HepG2 (cell line): ENCODE measurements around the gene GAS2L2. TPM values are rescaled to one million over a fixed set of nuclear protein-coding genes. Genes with fewer than 3 reads are reported as not detected.
A peak's percentile ranks its signal among the peaks of the same experiment; 100 is the strongest.

Source experiments
- ATAC-seq: fragments of 200-7000 bp; cut with Tn5 transposase; 3 replicates; pipeline ENCODE4 v1.9.1; 2020; ENCODE audit warnings: mild to moderate bottlenecking, moderate library complexity
- BruUV-seq: library from RNA; stranded (reverse); fragments of 400-500 nt; replicated peaks from 2 replicates; lab custom pipeline; 2021; lab: Mats Ljungman, UMichigan
- CTCF ChIA-PET: fragments of 300-600 bp; formaldehyde crosslinking; extraction: SDS; loops from one replicate; lab custom pipeline; 2021; ENCODE audit warnings: low total read pairs, inconsistent platforms, low intra/inter-chr PET ratio; lab: Yijun Ruan, JAX
- POLR2A ChIA-PET: fragments of 350-600 bp; sonication (Branson Sonifier 250); formaldehyde crosslinking; loops from one replicate; lab custom pipeline; 2020; ENCODE audit warnings: antibody characterized with exemption, inconsistent platforms; lab: Yijun Ruan, JAX
- DNase-seq: peaks from one replicate; pipeline ENCODE4 v3.0.0-alpha.2; 2015; ENCODE audit warnings: low spot score
- FAIRE-seq: peaks from 3 replicates; lab custom pipeline; 2011; peaks lifted over from hg19 to GRCh38; lab: Jason Lieb, UNC
- H2AFZ ChIP-seq: one replicate; pipeline ENCODE4 v1.6.1; 2011; ENCODE audit warnings: low read length, inconsistent platforms
- H3K27ac ChIP-seq: fragments of 300-600 bp; 3 replicates; pipeline ENCODE4 v1.8.0; 2011; ENCODE audit warnings: mixed run types, mild to moderate bottlenecking, mixed read lengths, low read length, inconsistent platforms; ENCODE audit not compliant: insufficient read depth; ENCODE audit errors: extremely low read length
- H3K27me3 ChIP-seq, 2 experiments: fragments of 200-600 bp in 1 of 2; 2 replicates in 1 of 2; 3 replicates in 1 of 2; pipeline versions ENCODE4 v1.6.0 to v1.8.0; 2011; ENCODE audit warnings: low read length in 2 of 2, mild to moderate bottlenecking in 2 of 2, moderate library complexity in 2 of 2, inconsistent platforms in 1 of 2; ENCODE audit not compliant: insufficient read depth in 2 of 2, control insufficient read depth in 1 of 2
- H3K36me3 ChIP-seq, 2 experiments: fragments of 200-600 bp in 1 of 2; replicated peaks in 1 of 2; 2 replicates in 1 of 2; 3 replicates in 1 of 2; pipeline versions ENCODE4 v1.5.1 to v1.8.0; 2011; ENCODE audit warnings: low read length in 2 of 2, inconsistent platforms in 1 of 2; ENCODE audit not compliant: insufficient read depth in 2 of 2, control insufficient read depth in 1 of 2
- H3K4me1 ChIP-seq: 2 replicates; pipeline ENCODE4 v1.5.1; 2012; ENCODE audit warnings: low read length, inconsistent platforms; ENCODE audit not compliant: insufficient read depth
- H3K4me2 ChIP-seq: 2 replicates; pipeline ENCODE4 v1.6.0; 2011; ENCODE audit warnings: low read depth, low read length, inconsistent platforms
- H3K4me3 ChIP-seq, 3 experiments: fragments of 200-600 bp in 1 of 3; sonication (generic), shearing (Covaris generic) in 1 of 3; replicated peaks in 1 of 3; 2 replicates each; pipeline ENCODE4 v1.5.1; 2011 to 2016; ENCODE audit warnings: low read length in 3 of 3, inconsistent platforms in 2 of 3, low read depth in 2 of 3, mild to moderate bottlenecking in 2 of 3, control low read depth in 1 of 3, mixed read lengths in 1 of 3; ENCODE audit not compliant: insufficient read depth in 1 of 3
- H3K79me2 ChIP-seq: one replicate; pipeline ENCODE4 v1.6.1; 2011; ENCODE audit warnings: low read length, inconsistent platforms; ENCODE audit not compliant: insufficient read depth
- H3K9ac ChIP-seq: 2 replicates; pipeline ENCODE4 v1.6.0; 2011; ENCODE audit warnings: mild to moderate bottlenecking, low read depth, low read length, inconsistent platforms; ENCODE audit not compliant: insufficient read depth
- H3K9me3 ChIP-seq: 2 replicates; pipeline ENCODE4 v1.5.1; 2012; ENCODE audit warnings: mild to moderate bottlenecking, low read length
- H4K20me1 ChIP-seq: 2 replicates; pipeline ENCODE4 v1.6.0; 2011; ENCODE audit warnings: inconsistent platforms, mild to moderate bottlenecking, low read length, moderate library complexity; ENCODE audit not compliant: insufficient read depth
- HNRNPUL1 ChIP-seq: fragments of 200-400 bp; formaldehyde crosslinking; IDR thresholded peaks from 2 replicates; pipeline ENCODE4 v1.6.1; 2017; ENCODE audit warnings: low read depth, mild to moderate bottlenecking, low read length, moderate library complexity
- IKZF4 ChIP-seq: sonication (generic); formaldehyde crosslinking; IDR thresholded peaks from 2 replicates; pipeline ENCODE4 v1.5.1; 2020; ENCODE audit warnings: borderline replicate concordance, mild to moderate bottlenecking, low read depth, missing genetic modification reagents; ENCODE audit errors: not compliant biosample characterization
- JUNB ChIP-seq: sonication (generic); formaldehyde crosslinking; IDR thresholded peaks from 2 replicates; pipeline ENCODE4 v1.8.0; 2022; ENCODE audit warnings: missing genetic modification reagents, mild to moderate bottlenecking, borderline replicate concordance
- KLF9 ChIP-seq: IDR thresholded peaks from 2 replicates; pipeline ENCODE4 v1.6.1; 2016; ENCODE audit warnings: low read depth
- MNT ChIP-seq: fragments of 450-650 bp; IDR thresholded peaks from 2 replicates; pipeline ENCODE4 v1.6.1; 2016
- MXD3 ChIP-seq: IDR thresholded peaks from 2 replicates; pipeline ENCODE4 v1.6.1; 2016; ENCODE audit warnings: mild to moderate bottlenecking, missing biosample characterization, missing genetic modification reagents
- PHF21A ChIP-seq: sonication (generic); formaldehyde crosslinking; IDR thresholded peaks from 2 replicates; pipeline ENCODE4 v1.5.0; 2020; ENCODE audit warnings: mild to moderate bottlenecking, missing genetic modification reagents
- SIX4 ChIP-seq: sonication (generic); formaldehyde crosslinking; IDR thresholded peaks from 2 replicates; pipeline ENCODE4 v1.4.0; 2020; ENCODE audit warnings: missing genetic modification reagents
- SNAPC4 ChIP-seq: sonication (generic); formaldehyde crosslinking; IDR thresholded peaks from 2 replicates; pipeline ENCODE4 v1.4.0; 2020; ENCODE audit warnings: mild to moderate bottlenecking, missing genetic modification reagents
- SUZ12 ChIP-seq: fragments of 150-350 bp; IDR thresholded peaks from 2 replicates; pipeline ENCODE4 v1.6.1; 2014; ENCODE audit warnings: low read depth, low read length
- TEAD3 ChIP-seq: optimal IDR thresholded peaks from 2 replicates; pipeline ENCODE3; 2016; ENCODE audit warnings: borderline replicate concordance
- ZMAT3 ChIP-seq: sonication (generic); formaldehyde crosslinking; conservative IDR thresholded peaks from 2 replicates; pipeline ENCODE4 v1.7.0; 2021; ENCODE audit warnings: missing genetic modification reagents
- ZNF441 ChIP-seq: sonication (generic); formaldehyde crosslinking; IDR thresholded peaks from 2 replicates; pipeline ENCODE4 v1.7.0; 2021; ENCODE audit warnings: missing genetic modification reagents, borderline replicate concordance
- ZNF547 ChIP-seq: sonication (generic); formaldehyde crosslinking; IDR thresholded peaks from 2 replicates; pipeline ENCODE4 v1.5.1; 2020; ENCODE audit warnings: mild to moderate bottlenecking, missing genetic modification reagents
- ZNF747 ChIP-seq: sonication (generic); formaldehyde crosslinking; IDR thresholded peaks from 2 replicates; pipeline ENCODE4 v1.8.1; 2023; ENCODE audit warnings: missing genetic modification reagents, mild to moderate bottlenecking, borderline replicate concordance
- WGBS: methylation state at CpG from one replicate; pipeline ENCODE4 v1.1.6; 2017; ENCODE audit warnings: low lambda C conversion rate; 5-methylcytosine and 5-hydroxymethylcytosine counted together
- in situ Hi-C: cut with HindIII; loops from 2 replicates; pipeline ENCODE4 v1.10.0; 2017; ENCODE audit warnings: low pct_unique_long_range_greater_than_20kb; ENCODE audit not compliant: extremely low pct_ligation_motif_present
- intact Hi-C: fragments of 100-400 bp; cut with micrococcal nuclease; formaldehyde crosslinking; loops from one replicate; pipeline ENCODE4 v1.10.0; 2022; ENCODE audit not compliant: unreplicated experiment
- polyA plus RNA-seq, 8 experiments: library from polyadenylated mRNA; depleted of rRNA in 3 of 8; stranded (reverse) in 7 of 8; unstranded in 1 of 8; fragments of >200 nt; fragmentation: Illumina TruSeq in 4 of 8; extraction: Trizol in 4 of 8; gene quantifications; 2 replicates each; pipeline versions ENCODE4 v1.2.1 to v1.2.3, GENCODE V29; 2011 to 2016; ENCODE audit warnings: low read depth in 4 of 8, missing spikeins in 1 of 8, mixed read lengths in 1 of 8; ENCODE audit not compliant: insufficient read depth in 1 of 8
- total RNA-seq, 5 experiments: library from RNA; depleted of rRNA; stranded (reverse); fragments of >200 nt; fragmentation: Illumina TruSeq; extraction: Trizol; gene quantifications; 2 replicates each; pipeline ENCODE4 v1.2.3, GENCODE V29; 2016; ENCODE audit warnings: low read depth in 1 of 5
- TF ChIP-seq, protein P1 (sequence below): sonication (generic); formaldehyde crosslinking; IDR thresholded peaks from 2 replicates; pipeline ENCODE4 v1.5.0; 2020; ENCODE audit warnings: missing genetic modification reagents

GAS2L2 gene
- total and polyA plus RNA-seq, 2 of the 13 experiments (the other 11 are each of a cell fraction or from before 2014, with no cell fraction given): not detected

DNA sequence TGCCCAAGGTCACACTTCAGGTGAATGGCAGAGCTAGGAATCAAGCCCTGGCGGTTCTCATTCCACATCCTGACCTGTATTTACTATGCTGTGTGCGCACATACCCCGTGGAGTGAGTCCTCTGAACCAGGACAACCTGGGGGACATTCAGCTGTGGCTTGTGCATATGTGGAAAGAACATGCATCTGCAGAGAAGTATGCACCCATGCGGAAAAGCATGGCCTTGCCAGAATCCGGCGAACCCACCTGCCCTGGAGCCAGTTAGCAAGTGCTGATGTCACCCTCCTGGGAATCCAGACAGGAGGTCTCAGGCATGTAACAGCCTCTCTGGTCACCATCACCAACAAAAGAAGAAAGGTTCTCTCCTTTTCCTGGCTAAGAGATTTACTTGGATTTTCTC, 19.7 kb downstream of the GAS2L2 start (continued):
- TF ChIP-seq PHF21A: no peak

DNA sequence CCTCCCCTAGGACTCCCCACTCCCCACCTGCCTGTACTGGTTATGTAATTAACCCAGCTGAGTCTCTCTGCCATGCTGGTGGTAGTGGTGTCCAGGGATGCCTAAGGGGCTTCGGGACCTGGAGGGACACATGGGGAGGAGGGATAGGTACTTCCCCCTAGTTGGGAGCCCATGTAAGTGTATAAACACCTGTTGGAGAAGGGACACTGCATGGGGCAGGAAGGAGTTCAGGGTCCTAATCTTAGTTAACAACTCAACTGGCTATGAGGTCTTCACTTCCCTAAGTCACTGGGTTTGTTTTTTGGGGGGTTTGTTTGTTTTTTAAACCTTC, 20.3 kb downstream of the GAS2L2 start:
- FAIRE-seq: no peak
- POLR2A ChIA-PET: no interaction called here
- TF ChIP-seq MXD3 (CRISPR knock-in tag) (no peak), SUZ12 (no peak), KLF9 (CRISPR knock-in tag) (no peak), HNRNPUL1 (no peak), TEAD3 (CRISPR knock-in tag) (no peak), JUNB (no peak), MNT (no peak), ZNF441 (CRISPR knock-in tag) (no peak), ZMAT3 (CRISPR knock-in tag) (no peak), IKZF4 (CRISPR knock-in tag) (no peak), SNAPC4 (CRISPR knock-in tag) (no peak), ZNF747 (no peak), ZNF547 (no peak), SIX4 (CRISPR knock-in tag) (no peak)
- TF ChIP-seq, protein P1, sequence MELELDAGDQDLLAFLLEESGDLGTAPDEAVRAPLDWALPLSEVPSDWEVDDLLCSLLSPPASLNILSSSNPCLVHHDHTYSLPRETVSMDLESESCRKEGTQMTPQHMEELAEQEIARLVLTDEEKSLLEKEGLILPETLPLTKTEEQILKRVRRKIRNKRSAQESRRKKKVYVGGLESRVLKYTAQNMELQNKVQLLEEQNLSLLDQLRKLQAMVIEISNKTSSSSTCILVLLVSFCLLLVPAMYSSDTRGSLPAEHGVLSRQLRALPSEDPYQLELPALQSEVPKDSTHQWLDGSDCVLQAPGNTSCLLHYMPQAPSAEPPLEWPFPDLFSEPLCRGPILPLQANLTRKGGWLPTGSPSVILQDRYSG (CRISPR knock-in tag): no peak

More for the DNA sequence above, 20.3 kb downstream of the GAS2L2 start:
- peaks cover 2% of the 10 kb centered on the region for H3K79me2 ChIP-seq
- BruUV-seq: no TSS peak
- DNase-seq: no peak
- no peak overlapping the region for H3K27ac ChIP-seq
- in situ Hi-C loops (loop anchor here (25.0 kb wide), 1 partner anchor 420 kb away; no protein-coding TSS in a partner anchor), intact Hi-C loops (no loop called here)
- no peaks in the 10 kb centered on the region for H3K27me3 ChIP-seq
- H3K9me3 ChIP-seq: no peaks in the 10 kb centered on the region
- 57% methylated on average over 1 of the region's 1 CpG for WGBS
- CTCF ChIA-PET: no interaction called here
- peak overlapping the region; percentile 63 to 87 (median 70); a peak in 5 of 6 replicates for H3K4me3 ChIP-seq
- H3K36me3 ChIP-seq: no peaks in the 10 kb centered on the region
- peak overlapping the region; percentile 82 for H3K4me2 ChIP-seq
- ATAC-seq: peak; percentile 4; the same call in 1 of the 3 replicates
- H3K9ac ChIP-seq: peak overlapping the region; percentile 65
- H2AFZ ChIP-seq: no peak overlapping the region
- H4K20me1 ChIP-seq: no peaks in the 10 kb centered on the region
- peaks cover 24% of the 10 kb centered on the region for H3K4me1 ChIP-seq
